Epithelial cell of esophagus (primary cell): ENCODE results near the gene CHM.
"Not testable (repeated sequence)": the region's sequence is repeated elsewhere in the genome, so short reads cannot be mapped to it uniquely, and the experiment has no call there.

Experiments
- DNase-seq: peaks from one replicate; pipeline ENCODE4 v3.0.0; 2010; ENCODE audit warnings: low read depth
- H3K4me3 ChIP-seq: 2 replicates; pipeline ENCODE4 v1.5.1; 2011; ENCODE audit warnings: mild to moderate bottlenecking, low read length, control low read depth
- CTCF ChIP-seq: IDR thresholded peaks from 2 replicates; pipeline ENCODE4 v1.5.1; 2011; ENCODE audit warnings: low read depth, mild to moderate bottlenecking, low read length, control low read depth, inconsistent platforms; ENCODE audit not compliant: insufficient read depth; ENCODE audit errors: missing control alignments

Gene CHM

DNA sequence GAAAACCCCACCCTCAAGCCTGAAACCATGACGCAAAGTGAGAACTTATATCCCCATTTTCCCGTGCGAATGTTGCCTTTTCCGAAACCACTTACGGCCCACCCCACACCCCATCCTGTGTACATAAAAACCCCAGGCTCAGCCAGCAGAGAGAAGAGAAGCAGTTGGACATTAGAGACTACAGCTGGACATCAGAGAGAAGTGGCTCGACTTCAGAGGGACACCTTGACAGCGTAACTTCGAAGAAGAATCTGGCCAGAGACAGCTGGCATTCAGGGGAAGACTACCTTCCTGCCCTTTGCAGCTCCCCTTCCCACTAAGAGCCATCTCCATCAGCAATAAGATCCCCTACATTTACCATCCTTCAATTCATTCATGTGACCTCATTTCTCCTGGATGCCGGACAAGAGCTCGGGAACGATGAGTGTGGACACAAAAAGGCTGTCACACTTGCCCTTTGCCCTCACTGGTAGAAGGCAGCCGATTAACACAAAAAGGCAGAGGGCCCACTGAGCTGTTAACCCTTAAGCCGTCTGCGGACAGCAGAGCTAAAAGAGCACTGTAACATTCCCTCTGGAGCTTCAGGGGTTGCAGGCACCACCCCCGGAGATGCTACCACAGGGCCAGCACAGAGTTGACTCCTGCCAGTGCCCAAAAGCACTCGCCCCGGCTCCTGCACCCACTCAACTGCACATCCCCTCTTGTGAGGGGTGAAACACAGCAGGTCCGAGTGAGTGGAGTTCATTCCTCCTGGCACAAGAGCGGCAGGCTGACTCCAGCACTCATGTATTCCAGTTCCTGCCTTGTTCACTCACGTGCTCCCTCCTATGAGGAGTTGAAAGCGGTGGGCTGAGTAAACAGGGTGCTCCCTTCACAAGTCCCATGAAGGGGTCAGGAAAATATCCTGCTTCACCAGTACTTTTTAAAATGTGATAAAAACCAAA, 7.5 kb downstream of the CHM start:
- DNase-seq, result no peak
- H3K4me3 ChIP-seq, result no peak overlapping the region
- no peak for TF ChIP-seq CTCF

DNA sequence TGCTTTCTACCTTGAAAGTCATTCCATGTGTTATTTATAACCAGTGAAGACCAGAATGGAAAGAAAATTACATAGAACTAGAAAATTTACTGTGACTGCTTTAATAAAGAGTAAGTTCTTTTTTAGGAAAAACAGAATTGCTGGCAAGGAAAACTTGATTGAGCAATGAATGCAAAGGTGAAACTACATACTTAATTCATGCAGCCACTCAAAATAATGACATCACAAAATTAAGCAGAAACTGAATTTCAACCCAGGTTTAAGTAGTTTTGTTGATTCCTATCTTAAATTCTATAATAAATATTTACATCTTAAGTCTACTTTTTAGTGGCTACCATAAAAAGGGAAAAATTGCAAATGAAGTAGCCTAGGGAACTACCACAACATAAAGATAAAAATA, 14.0 kb downstream of the CHM start:
- H3K4me3 ChIP-seq, result no peak overlapping the region
- DNase-seq, result no peak
- TF ChIP-seq CTCF, result no peak

GRCh38 chrX:86028681-86029080, 18.7 kb downstream of the CHM start:
- H3K4me3 ChIP-seq, result no peak overlapping the region
- no peak for DNase-seq
- no peak for TF ChIP-seq CTCF

DNA sequence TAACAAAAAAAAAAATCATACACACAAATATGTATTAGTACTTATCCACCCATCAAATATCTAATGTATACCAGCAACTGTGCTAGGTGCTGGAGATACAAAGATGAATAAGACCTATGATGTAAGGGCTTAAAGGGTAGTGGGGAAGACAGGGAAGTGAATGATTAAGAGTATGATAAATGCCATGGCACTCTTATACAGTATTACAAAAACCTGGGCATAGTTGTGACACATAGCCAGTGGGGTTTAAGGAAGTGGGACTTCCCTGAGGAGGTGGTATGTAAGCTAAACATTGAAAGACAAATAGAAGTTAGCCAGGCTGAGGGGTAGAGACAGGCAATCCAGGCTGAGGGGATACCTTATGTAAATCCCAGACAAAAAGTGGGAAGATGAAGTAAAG, 23.5 kb downstream of the CHM start:
- no peak for TF ChIP-seq CTCF
- no peak overlapping the region for H3K4me3 ChIP-seq
- DNase-seq, result peak; percentile 51

DNA sequence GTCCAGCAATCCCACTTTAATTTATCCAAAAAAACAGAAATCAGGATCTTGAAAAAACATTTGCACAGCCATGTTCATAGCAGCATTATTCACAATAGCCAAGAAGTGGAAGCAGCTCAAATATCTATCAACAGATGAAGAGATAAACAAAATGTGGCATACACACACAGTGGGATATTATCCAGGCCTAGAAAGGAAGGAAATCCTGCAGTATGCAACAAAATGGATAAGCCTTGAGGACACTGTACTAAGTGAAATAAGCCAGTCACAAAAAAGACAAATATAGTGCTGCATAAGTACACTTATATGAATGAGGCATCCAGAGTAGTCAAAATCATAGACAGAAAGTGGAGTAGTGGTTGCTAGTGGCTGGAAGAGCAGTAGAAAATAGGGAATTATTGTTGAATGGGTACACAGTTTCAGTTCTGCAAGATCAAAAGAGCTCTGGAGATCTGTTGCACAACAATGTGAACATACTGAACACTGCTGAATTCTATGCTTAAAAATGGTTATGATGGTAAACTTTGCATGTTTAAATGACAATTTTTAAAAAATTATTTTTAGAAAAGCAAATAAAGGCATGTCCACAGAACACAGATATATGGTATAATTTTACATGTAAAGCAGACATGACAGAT, 25.6 kb downstream of the CHM start:
- DNase-seq, result no peak
- no peak overlapping the region for H3K4me3 ChIP-seq

DNA sequence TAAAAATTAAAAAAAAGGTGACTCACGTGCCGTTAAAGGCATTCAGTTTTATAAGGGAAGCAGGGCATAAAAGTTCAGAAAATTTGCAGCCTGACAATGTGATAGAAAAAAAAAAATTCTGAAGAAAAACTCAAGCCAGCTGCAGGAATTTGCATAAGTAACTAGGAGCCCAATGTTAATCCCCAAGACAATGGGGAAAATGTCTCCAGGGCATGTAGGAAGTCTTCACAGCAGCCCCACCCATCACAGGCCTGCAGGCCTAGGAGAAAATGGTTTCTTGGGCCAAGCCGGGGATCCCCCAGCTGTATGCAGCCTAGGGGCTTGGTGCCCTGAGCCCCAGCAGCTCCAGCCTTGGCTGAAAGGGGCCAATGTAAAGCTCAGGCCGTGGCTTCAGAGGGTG, 31.2 kb downstream of the CHM start:
- no peak for DNase-seq
- no peak overlapping the region for H3K4me3 ChIP-seq
- TF ChIP-seq CTCF, result no peak

More for the DNA sequence above, 25.6 kb downstream of the CHM start:
- TF ChIP-seq CTCF, result no peak

GRCh38 chrX:86014959-86015358, 32.4 kb downstream of the CHM start:
- not testable (repeated sequence) for DNase-seq, H3K4me3 ChIP-seq
